AG20443 (cell line): ENCODE data around the gene SERPINB8.
A peak's percentile ranks its signal among the peaks of the same experiment; 100 is the strongest.

Experiments used
- DNase-seq: peaks from one replicate; pipeline ENCODE4 v3.0.0; 2012; ENCODE audit warnings: low spot score, mixed read lengths

Gene SERPINB8

GRCh38 chr18:64017870-64018269 is 48.0 kb downstream of the SERPINB8 start:
- DNase-seq = peak; percentile 28

- DNase-seq = no peak
These were observed 50.3 kb downstream of the SERPINB8 start for GRCh38 chr18:64019922-64020756.

GRCh38 chr18:64026350-64026749 is 56.5 kb downstream of the SERPINB8 start:
- DNase-seq = no peak

- no peak for DNase-seq
These were observed 58.2 kb downstream of the SERPINB8 start for GRCh38 chr18:64027931-64028695.

GRCh38 chr18:64029096-64029495 is 59.2 kb downstream of the SERPINB8 start:
- DNase-seq = no peak

GRCh38 chr18:64031411-64031810 is 61.5 kb downstream of the SERPINB8 start:
- DNase-seq = no peak

GRCh38 chr18:64032312-64032711 is 62.4 kb downstream of the SERPINB8 start:
- no peak for DNase-seq

- DNase-seq = peak; percentile 29
These were observed 68.0 kb downstream of the SERPINB8 start for GRCh38 chr18:64037812-64038414.
